ENCODE results near the gene CLDN12.

Gene CLDN12

DNA sequence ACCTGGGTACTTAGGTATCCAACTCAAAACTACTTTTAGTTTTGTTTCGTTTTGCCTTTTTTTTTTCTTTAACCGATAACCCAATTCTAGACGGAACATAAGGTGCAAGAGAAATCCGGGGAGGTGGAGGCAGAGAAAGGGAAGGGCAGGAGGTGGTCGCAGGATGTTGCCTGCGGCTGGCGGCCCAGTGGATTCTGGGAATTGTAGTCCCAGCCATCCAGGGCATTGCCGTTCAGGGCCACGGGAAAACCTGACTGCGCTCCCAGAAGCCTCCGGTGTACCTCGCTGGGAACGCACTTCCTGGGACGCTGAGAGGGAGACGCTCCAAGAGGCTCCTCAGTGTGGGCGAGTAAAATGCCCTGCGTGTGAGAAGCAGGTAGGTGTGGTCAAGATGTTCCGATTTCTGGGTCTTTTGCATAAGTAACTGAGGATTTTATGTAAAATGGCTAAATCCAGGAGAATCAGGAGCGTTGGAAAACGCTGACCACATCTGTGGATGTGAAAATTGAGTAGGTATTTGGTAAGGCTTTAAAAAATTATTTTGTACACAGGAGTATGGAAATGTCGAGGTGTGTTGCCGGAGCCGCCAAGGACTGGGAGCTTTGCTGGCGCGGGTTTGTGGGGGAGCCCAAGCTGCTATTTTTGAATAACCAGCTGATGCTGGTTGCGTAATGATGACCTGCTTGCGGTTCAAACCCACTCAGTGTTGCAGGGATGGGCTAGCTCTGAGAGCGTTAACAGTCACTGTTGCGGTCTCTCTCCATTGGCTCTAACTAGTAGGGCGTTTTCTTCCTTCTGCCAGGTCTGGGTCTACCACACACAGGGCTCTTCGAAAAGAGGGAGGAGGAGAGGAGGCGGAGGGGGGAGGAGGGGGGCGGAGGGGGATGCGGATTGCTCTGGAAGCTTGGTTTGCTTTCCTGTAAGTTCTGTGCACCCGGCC lies at the start of gene CLDN12:
CLDN12 (plus strand) TSS at position 288 of the 940 bp plus-strand sequence. CDS start 9,216 bp downstream, outside the sequence.
- peak; percentile 95 for DNase-seq (ENCODE audit: low read depth)
- peak within 1 kb of the TSS; percentile 85 for H3K4me3 ChIP-seq (ENCODE audit: low read depth, low read length)
- TF ChIP-seq, protein P1, sequence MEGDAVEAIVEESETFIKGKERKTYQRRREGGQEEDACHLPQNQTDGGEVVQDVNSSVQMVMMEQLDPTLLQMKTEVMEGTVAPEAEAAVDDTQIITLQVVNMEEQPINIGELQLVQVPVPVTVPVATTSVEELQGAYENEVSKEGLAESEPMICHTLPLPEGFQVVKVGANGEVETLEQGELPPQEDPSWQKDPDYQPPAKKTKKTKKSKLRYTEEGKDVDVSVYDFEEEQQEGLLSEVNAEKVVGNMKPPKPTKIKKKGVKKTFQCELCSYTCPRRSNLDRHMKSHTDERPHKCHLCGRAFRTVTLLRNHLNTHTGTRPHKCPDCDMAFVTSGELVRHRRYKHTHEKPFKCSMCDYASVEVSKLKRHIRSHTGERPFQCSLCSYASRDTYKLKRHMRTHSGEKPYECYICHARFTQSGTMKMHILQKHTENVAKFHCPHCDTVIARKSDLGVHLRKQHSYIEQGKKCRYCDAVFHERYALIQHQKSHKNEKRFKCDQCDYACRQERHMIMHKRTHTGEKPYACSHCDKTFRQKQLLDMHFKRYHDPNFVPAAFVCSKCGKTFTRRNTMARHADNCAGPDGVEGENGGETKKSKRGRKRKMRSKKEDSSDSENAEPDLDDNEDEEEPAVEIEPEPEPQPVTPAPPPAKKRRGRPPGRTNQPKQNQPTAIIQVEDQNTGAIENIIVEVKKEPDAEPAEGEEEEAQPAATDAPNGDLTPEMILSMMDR (IDR thresholded peaks at IDR 0.05; ENCODE audit: control insufficient read depth, extremely low read depth, insufficient read depth): no peak

DNA sequence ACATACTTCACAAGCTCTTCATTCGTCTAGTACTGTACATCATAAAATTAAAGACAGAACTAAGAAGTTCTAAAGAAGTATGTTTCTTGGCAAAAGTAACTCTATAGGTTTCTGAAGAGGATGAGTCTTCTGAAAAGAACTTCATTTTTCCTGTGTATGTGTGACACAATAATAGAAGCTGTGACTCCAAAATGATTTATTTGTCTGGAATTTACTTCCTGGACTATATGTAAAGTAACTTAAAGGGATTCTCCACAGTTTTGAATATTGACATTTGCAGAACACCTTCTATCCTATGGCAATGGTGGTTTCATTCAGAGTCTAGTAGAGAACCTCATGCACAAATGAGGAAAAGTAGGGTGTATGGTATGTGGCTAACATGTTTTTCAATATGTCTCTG lies 19.8 kb upstream of the CLDN12 start:
- no peak overlapping the region for H3K4me3 ChIP-seq (ENCODE audit: low read depth, low read length)
- no peak for DNase-seq (ENCODE audit: low read depth)
- TF ChIP-seq, protein P1 (IDR thresholded peaks at IDR 0.05; ENCODE audit: control insufficient read depth, extremely low read depth, insufficient read depth): no peak

DNA sequence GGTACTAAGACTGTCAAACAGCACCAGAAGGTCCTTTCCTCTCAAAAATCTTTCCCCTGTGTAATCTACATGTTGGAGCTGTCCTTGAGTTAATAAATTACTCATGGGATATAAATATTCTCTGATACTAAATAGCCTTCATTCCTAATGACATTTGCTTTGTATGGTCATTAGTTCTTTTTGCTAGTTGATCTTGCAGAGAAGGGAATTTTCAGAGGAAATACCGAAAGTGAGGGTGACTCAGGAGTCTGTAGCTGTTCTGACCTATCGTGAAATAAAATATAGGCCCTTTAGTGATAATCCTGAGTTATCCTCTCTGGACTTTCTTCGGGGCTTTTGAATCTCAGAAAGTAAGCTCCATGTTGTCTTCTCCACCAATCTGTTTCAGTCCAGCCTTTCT lies 19.4 kb upstream of the CLDN12 start:
- TF ChIP-seq, protein P1 (IDR thresholded peaks at IDR 0.05; ENCODE audit: control insufficient read depth, extremely low read depth, insufficient read depth): no peak
- no peak overlapping the region for H3K4me3 ChIP-seq (ENCODE audit: low read depth, low read length)
- no peak for DNase-seq (ENCODE audit: low read depth)

DNA sequence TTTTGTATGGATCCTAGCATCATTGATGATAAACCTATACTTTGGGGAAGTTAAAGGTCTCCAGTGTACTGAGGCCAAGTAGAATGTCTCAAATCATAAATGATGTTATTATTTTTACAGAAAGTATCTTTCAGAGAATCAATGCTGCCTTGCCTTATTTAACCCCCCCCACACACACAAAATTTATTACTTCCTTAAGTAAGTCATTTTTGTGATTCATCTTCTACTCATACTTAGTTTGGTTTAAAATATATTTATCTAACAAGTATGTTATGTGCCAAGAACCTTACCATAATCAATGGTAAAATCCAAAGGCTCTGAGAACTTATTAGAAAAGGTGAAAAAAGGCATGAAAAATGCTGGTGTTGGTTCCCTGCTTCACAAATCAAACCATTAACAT lies 18.8 kb upstream of the CLDN12 start:
- DNase-seq (ENCODE audit: low read depth): no peak
- TF ChIP-seq, protein P1 (IDR thresholded peaks at IDR 0.05; ENCODE audit: control insufficient read depth, extremely low read depth, insufficient read depth): no peak
- no peak overlapping the region for H3K4me3 ChIP-seq (ENCODE audit: low read depth, low read length)

DNA sequence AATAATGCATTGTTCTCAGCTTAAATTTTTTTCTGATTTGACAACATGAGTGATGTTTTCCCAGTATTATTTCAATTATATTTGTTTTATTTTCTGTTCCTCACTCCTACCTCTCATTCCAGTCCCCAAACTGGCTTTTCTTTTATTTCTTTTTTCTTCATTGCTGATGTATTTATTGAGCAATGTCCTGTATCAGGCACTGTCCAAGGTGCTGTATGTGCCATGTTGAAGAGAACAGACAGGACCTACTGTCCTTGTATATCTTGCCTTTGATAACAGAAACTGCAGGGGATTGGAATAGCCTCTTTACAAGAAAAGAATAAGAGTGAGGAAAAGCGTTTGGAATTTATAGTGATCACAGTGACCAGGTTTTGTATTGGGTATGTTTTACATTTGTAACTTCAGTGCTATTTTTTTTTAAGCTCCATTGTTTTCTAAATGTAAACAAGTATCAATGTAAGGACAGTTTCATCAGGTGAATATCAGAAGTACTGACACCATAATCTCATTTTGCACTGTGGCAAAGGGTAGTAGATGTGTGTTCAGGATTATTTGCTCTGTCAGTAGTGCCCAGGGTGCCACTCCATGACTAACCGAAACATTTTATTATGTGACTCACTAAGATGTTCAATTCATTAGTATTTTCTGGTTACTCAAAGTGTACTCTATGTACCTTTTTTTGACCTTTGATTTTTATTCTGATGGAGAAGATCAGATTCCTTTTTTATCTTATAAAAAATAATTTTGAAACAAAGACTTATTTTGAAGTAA lies 15.6 kb upstream of the CLDN12 start:
- DNase-seq (ENCODE audit: low read depth): no peak
- TF ChIP-seq, protein P1 (IDR thresholded peaks at IDR 0.05; ENCODE audit: control insufficient read depth, extremely low read depth, insufficient read depth): no peak
- no peak overlapping the region for H3K4me3 ChIP-seq (ENCODE audit: low read depth, low read length)

DNA sequence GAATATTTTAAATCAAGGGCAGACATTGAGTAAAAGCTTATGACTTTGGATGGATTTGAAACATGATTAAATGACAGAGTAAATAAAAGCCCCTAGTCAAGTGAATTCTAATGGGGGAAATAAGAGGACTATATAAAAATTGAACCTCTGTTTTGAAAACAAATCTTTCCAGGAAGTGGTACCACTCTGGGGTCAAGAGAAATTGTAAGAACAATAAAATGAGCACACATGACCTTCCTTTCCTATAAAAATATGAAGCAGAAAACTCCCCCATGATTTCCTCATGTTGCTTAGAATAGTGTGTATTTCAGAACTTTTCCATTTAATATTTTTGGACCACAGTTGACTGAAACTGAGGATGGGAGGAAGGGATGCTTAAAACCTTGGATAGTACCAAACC lies 12.3 kb upstream of the CLDN12 start:
- TF ChIP-seq, protein P1 (IDR thresholded peaks at IDR 0.05; ENCODE audit: control insufficient read depth, extremely low read depth, insufficient read depth): no peak
- no peak overlapping the region for H3K4me3 ChIP-seq (ENCODE audit: low read depth, low read length)
- DNase-seq (ENCODE audit: low read depth): no peak

All from LNCaP clone FGC (cell line).